ENCODE results near the gene NISCH. TPM values are rescaled to one million over a fixed set of nuclear protein-coding genes. Genes with fewer than 3 reads are reported as not detected.

Gene NISCH
- polyA plus RNA-seq, 1 donor (not counting 4 experiments of a cell fraction or from before 2014, with no cell fraction given): 48.1 TPM

GRCh38 chr3:52461874-52462273 lies 6.5 kb downstream of the NISCH start:
- Histone ChIP-seq H3K4me2 (ENCODE audit: control insufficient read depth, extremely low read depth, insufficient read depth, low read depth, low read length) (no peak overlapping the region), H3K27ac (ENCODE audit: control insufficient read depth, insufficient read depth, low read length) (no peak overlapping the region), H3K27me3 (ENCODE audit: control insufficient read depth, extremely low read depth, insufficient read depth, low read length) (no peaks in the 10 kb centered on the region), H3K4me1 (ENCODE audit: control insufficient read depth, extremely low read depth, insufficient read depth, low read length) (peaks cover 21% of the 10 kb centered on the region), H3K9me1 (ENCODE audit: control insufficient read depth, extremely low read depth, insufficient read depth, low read length) (no peaks in the 10 kb centered on the region), H3K9me3 (ENCODE audit: control insufficient read depth, low read depth, low read length) (no peaks in the 10 kb centered on the region), H2AFZ (ENCODE audit: control insufficient read depth, low read length) (no peak overlapping the region), H3K9ac (ENCODE audit: control insufficient read depth, extremely low read depth, insufficient read depth, low read length) (no peak overlapping the region), H3K79me2 (ENCODE audit: control insufficient read depth, insufficient read depth, low read length) (peaks cover 59% of the 10 kb centered on the region), H3K4me3 (ENCODE audit: control insufficient read depth in 2 of 3, extremely low read depth in 1 of 3, insufficient read depth in 2 of 3, low read depth in 1 of 3, low read length in 3 of 3) (no peak overlapping the region), H4K20me1 (ENCODE audit: control insufficient read depth, extremely low read depth, insufficient read depth, low read length) (peaks cover 14% of the 10 kb centered on the region), H3K36me3 (ENCODE audit: control insufficient read depth in 2 of 2, extremely low read depth in 1 of 2, insufficient read depth in 2 of 2, low read length in 2 of 2) (peaks cover 14 to 40% of the 10 kb centered on the region in 2 experiments)
- FAIRE-seq: no peak
- dilution Hi-C loops (cut with MboI; ENCODE audit: extremely low pct_ligation_motif_present, low sequenced_read_pairs): no loop called here
- DNase-seq (ENCODE audit: low read depth, low spot score): no peak
- TF ChIP-seq CTCF (optimal IDR thresholded peaks at IDR 0.05 in 1 of 3, IDR thresholded peaks at IDR 0.05 in 1 of 3, conservative IDR thresholded peaks at IDR 0.05 in 1 of 3; ENCODE audit: extremely low read depth in 1 of 3, insufficient read depth in 2 of 3, low read length in 3 of 3) (no peak), EZH2 (IDR thresholded peaks at IDR 0.05; ENCODE audit: low read length) (no peak)

GRCh38 chr3:52463416-52463815 lies 8.0 kb downstream of the NISCH start:
- no peaks in the 10 kb centered on the region for H3K9me1 ChIP-seq (ENCODE audit: control insufficient read depth, extremely low read depth, insufficient read depth, low read length)
- H3K9ac ChIP-seq (ENCODE audit: control insufficient read depth, extremely low read depth, insufficient read depth, low read length): no peak overlapping the region
- DNase-seq (ENCODE audit: low read depth, low spot score): no peak
- H2AFZ ChIP-seq (ENCODE audit: control insufficient read depth, low read length): no peak overlapping the region
- dilution Hi-C loops (cut with MboI; ENCODE audit: extremely low pct_ligation_motif_present, low sequenced_read_pairs): no loop called here
- peaks cover 6% of the 10 kb centered on the region for H3K4me1 ChIP-seq (ENCODE audit: control insufficient read depth, extremely low read depth, insufficient read depth, low read length)
- no peaks in the 10 kb centered on the region for H3K27me3 ChIP-seq (ENCODE audit: control insufficient read depth, extremely low read depth, insufficient read depth, low read length)
- H3K9me3 ChIP-seq (ENCODE audit: control insufficient read depth, low read depth, low read length): no peaks in the 10 kb centered on the region
- H3K36me3 ChIP-seq (ENCODE audit: control insufficient read depth in 2 of 2, extremely low read depth in 1 of 2, insufficient read depth in 2 of 2, low read length in 2 of 2): peaks cover 17 to 40% of the 10 kb centered on the region in 2 experiments
- peaks cover 4% of the 10 kb centered on the region for H4K20me1 ChIP-seq (ENCODE audit: control insufficient read depth, extremely low read depth, insufficient read depth, low read length)
- TF ChIP-seq CTCF (optimal IDR thresholded peaks at IDR 0.05 in 1 of 3, IDR thresholded peaks at IDR 0.05 in 1 of 3, conservative IDR thresholded peaks at IDR 0.05 in 1 of 3; ENCODE audit: extremely low read depth in 1 of 3, insufficient read depth in 2 of 3, low read length in 3 of 3) (no peak), EZH2 (IDR thresholded peaks at IDR 0.05; ENCODE audit: low read length) (no peak)
- no peak overlapping the region for H3K4me3 ChIP-seq (ENCODE audit: control insufficient read depth in 2 of 3, extremely low read depth in 1 of 3, insufficient read depth in 2 of 3, low read depth in 1 of 3, low read length in 3 of 3)
- no peak for FAIRE-seq
- no peak overlapping the region for H3K4me2 ChIP-seq (ENCODE audit: control insufficient read depth, extremely low read depth, insufficient read depth, low read depth, low read length)
- no peak overlapping the region for H3K27ac ChIP-seq (ENCODE audit: control insufficient read depth, insufficient read depth, low read length)
- H3K79me2 ChIP-seq (ENCODE audit: control insufficient read depth, insufficient read depth, low read length): peaks cover 62% of the 10 kb centered on the region
